ENCODE measurements around the gene TAF4B. TPM values are rescaled to one million over a fixed set of nuclear protein-coding genes. Genes with fewer than 3 reads are reported as not detected.

TAF4B gene
- total and polyA plus RNA-seq, 10 of the 15 experiments (the other 5 are each of a cell fraction or from before 2014, with no cell fraction given): 2.3 to 15.0 (median 12.2) TPM

DNA sequence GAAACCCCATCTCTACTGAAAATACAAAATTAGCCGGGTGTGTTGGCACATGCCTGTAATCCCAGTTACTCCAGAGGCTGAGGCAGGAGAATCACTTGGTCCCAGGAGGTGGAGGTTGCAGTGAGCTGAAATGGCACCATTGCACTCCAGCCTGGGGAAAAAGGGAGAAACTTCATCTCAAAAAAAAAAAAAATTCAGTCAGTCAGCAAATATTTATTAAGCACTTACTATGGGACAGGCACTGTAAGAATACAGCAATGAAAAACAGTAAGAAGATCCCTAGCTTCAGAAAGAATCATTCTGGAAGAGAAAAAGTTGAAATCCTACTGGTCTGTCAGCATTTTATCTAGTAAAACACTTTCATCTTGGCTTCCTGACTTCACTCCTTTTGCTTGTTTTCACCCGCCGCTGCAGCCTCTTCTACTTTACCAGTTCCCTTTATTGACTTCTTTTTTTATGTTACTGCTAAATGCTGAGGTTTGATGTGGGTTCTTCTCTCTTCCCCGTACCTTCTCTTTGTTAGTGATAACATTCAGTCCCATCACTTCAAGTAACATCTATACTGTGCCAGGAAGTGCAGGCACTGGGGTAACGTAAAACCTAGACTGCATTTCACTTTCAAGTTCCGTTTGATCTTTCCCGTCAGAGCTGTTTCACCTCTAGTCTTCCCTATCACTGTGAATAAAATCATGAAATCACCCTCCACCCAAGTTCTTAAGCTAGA lies 10.8 kb upstream of the TAF4B start (continued):
- TF ChIP-seq SPI1 (IDR thresholded peaks at IDR 0.05; ENCODE audit: borderline replicate concordance, insufficient read depth, low read depth, low read length) (peak; percentile 68), MYC (IDR thresholded peaks at IDR 0.05; ENCODE audit: insufficient read depth, insufficient read length, insufficient replicate concordance, low read length, severe bottlenecking) (no peak), RELA (IDR thresholded peaks at IDR 0.05; ENCODE audit: borderline replicate concordance, partially characterized antibody) (no peak), ZSCAN29 (IDR thresholded peaks at IDR 0.05) (no peak), JUND (IDR thresholded peaks at IDR 0.05; ENCODE audit: low read depth, low read length) (no peak), STAT1 (conservative IDR thresholded peaks at IDR 0.05) (no peak), TAF1 (IDR thresholded peaks at IDR 0.05; ENCODE audit: borderline replicate concordance, low read depth, low read length) (0 out of 2 replicates have a peak, but pooled peaks have one; percentile 29), ZNF622 (IDR thresholded peaks at IDR 0.05) (no peak), FOXM1 (IDR thresholded peaks at IDR 0.05; ENCODE audit: low read depth, low read length) (no peak), CREM (IDR thresholded peaks at IDR 0.05; ENCODE audit: low read depth) (0 out of 2 replicates have a peak, but pooled peaks have one; percentile 48), IRF4 (IDR thresholded peaks at IDR 0.05; ENCODE audit: low read depth, low read length) (no peak), POU2F2 (IDR thresholded peaks at IDR 0.05; ENCODE audit: borderline replicate concordance, low read depth, low read length) (no peak), TBL1XR1 (IDR thresholded peaks at IDR 0.05; ENCODE audit: low read depth, low read length) (no peak), YY1 (IDR thresholded peaks at IDR 0.05; ENCODE audit: low read depth, low read length) (no peak), KDM1A (IDR thresholded peaks at IDR 0.05; ENCODE audit: borderline replicate concordance) (no peak), SMC3 (IDR thresholded peaks at IDR 0.05; ENCODE audit: borderline replicate concordance, low read length) (no peak)
- TF ChIP-seq, protein P1, sequence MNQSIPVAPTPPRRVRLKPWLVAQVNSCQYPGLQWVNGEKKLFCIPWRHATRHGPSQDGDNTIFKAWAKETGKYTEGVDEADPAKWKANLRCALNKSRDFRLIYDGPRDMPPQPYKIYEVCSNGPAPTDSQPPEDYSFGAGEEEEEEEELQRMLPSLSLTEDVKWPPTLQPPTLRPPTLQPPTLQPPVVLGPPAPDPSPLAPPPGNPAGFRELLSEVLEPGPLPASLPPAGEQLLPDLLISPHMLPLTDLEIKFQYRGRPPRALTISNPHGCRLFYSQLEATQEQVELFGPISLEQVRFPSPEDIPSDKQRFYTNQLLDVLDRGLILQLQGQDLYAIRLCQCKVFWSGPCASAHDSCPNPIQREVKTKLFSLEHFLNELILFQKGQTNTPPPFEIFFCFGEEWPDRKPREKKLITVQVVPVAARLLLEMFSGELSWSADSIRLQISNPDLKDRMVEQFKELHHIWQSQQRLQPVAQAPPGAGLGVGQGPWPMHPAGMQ (IDR thresholded peaks at IDR 0.05; ENCODE audit: borderline replicate concordance): no peak
- TF ChIP-seq, protein P2, sequence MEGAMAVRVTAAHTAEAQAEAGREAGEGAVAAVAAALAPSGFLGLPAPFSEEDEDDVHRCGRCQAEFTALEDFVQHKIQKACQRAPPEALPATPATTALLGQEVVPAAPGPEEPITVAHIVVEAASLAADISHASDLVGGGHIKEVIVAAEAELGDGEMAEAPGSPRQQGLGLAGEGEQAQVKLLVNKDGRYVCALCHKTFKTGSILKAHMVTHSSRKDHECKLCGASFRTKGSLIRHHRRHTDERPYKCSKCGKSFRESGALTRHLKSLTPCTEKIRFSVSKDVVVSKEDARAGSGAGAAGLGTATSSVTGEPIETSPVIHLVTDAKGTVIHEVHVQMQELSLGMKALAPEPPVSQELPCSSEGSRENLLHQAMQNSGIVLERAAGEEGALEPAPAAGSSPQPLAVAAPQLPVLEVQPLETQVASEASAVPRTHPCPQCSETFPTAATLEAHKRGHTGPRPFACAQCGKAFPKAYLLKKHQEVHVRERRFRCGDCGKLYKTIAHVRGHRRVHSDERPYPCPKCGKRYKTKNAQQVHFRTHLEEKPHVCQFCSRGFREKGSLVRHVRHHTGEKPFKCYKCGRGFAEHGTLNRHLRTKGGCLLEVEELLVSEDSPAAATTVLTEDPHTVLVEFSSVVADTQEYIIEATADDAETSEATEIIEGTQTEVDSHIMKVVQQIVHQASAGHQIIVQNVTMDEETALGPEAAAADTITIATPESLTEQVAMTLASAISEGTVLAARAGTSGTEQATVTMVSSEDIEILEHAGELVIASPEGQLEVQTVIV (IDR thresholded peaks at IDR 0.05; ENCODE audit: borderline replicate concordance, partially characterized antibody): no peak
- TF ChIP-seq, protein P3, sequence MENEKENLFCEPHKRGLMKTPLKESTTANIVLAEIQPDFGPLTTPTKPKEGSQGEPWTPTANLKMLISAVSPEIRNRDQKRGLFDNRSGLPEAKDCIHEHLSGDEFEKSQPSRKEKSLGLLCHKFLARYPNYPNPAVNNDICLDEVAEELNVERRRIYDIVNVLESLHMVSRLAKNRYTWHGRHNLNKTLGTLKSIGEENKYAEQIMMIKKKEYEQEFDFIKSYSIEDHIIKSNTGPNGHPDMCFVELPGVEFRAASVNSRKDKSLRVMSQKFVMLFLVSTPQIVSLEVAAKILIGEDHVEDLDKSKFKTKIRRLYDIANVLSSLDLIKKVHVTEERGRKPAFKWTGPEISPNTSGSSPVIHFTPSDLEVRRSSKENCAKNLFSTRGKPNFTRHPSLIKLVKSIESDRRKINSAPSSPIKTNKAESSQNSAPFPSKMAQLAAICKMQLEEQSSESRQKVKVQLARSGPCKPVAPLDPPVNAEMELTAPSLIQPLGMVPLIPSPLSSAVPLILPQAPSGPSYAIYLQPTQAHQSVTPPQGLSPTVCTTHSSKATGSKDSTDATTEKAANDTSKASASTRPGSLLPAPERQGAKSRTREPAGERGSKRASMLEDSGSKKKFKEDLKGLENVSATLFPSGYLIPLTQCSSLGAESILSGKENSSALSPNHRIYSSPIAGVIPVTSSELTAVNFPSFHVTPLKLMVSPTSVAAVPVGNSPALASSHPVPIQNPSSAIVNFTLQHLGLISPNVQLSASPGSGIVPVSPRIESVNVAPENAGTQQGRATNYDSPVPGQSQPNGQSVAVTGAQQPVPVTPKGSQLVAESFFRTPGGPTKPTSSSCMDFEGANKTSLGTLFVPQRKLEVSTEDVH (IDR thresholded peaks at IDR 0.05; ENCODE audit: low read depth, partially characterized antibody): no peak
- TF ChIP-seq, protein P4, sequence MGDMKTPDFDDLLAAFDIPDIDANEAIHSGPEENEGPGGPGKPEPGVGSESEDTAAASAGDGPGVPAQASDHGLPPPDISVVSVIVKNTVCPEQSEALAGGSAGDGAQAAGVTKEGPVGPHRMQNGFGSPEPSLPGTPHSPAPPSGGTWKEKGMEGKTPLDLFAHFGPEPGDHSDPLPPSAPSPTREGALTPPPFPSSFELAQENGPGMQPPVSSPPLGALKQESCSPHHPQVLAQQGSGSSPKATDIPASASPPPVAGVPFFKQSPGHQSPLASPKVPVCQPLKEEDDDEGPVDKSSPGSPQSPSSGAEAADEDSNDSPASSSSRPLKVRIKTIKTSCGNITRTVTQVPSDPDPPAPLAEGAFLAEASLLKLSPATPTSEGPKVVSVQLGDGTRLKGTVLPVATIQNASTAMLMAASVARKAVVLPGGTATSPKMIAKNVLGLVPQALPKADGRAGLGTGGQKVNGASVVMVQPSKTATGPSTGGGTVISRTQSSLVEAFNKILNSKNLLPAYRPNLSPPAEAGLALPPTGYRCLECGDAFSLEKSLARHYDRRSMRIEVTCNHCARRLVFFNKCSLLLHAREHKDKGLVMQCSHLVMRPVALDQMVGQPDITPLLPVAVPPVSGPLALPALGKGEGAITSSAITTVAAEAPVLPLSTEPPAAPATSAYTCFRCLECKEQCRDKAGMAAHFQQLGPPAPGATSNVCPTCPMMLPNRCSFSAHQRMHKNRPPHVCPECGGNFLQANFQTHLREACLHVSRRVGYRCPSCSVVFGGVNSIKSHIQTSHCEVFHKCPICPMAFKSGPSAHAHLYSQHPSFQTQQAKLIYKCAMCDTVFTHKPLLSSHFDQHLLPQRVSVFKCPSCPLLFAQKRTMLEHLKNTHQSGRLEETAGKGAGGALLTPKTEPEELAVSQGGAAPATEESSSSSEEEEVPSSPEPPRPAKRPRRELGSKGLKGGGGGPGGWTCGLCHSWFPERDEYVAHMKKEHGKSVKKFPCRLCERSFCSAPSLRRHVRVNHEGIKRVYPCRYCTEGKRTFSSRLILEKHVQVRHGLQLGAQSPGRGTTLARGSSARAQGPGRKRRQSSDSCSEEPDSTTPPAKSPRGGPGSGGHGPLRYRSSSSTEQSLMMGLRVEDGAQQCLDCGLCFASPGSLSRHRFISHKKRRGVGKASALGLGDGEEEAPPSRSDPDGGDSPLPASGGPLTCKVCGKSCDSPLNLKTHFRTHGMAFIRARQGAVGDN (IDR thresholded peaks at IDR 0.05): no peak

All from GM12878 (cell line).